CD14-positive monocyte (primary cell): ENCODE data around the gene CCDC8. TPM values are rescaled to one million over a fixed set of nuclear protein-coding genes. Genes with fewer than 3 reads are reported as not detected.

Experiments
- DNase-seq, 3 donors: peaks; one replicate each; pipeline ENCODE4 v3.0.0-alpha.2; 2011 to 2022
- H2AFZ ChIP-seq: 2 replicates; pipeline ENCODE4 v1.6.0; 2012; ENCODE audit warnings: mild to moderate bottlenecking, low read depth, low read length, inconsistent platforms; ENCODE audit not compliant: insufficient read depth, poor library complexity, severe bottlenecking
- H3K27ac ChIP-seq, 2 donors: 1 replicate in 1 of 2; 2 replicates in 1 of 2; pipeline ENCODE4 v1.5.1; 2012 to 2013; ENCODE audit warnings: low read length in 2 of 2, control low read depth in 1 of 2, inconsistent platforms in 1 of 2, low read depth in 1 of 2, mild to moderate bottlenecking in 1 of 2
- H3K27me3 ChIP-seq, 2 donors: one replicate each; pipeline versions ENCODE4 v1.6.0 to v1.6.1; 2011 to 2013; ENCODE audit warnings: low read length in 2 of 2; ENCODE audit not compliant: control insufficient read depth in 2 of 2, insufficient read depth in 2 of 2
- H3K36me3 ChIP-seq, 2 donors: replicated peaks in 1 of 2; 1 replicate in 1 of 2; 2 replicates in 1 of 2; pipeline versions ENCODE4 v1.5.1 to v1.6.1; 2012 to 2013; ENCODE audit warnings: low read length in 2 of 2, control low read depth in 1 of 2, inconsistent platforms in 1 of 2, mild to moderate bottlenecking in 1 of 2; ENCODE audit not compliant: insufficient read depth in 2 of 2, control insufficient read depth in 1 of 2
- H3K4me1 ChIP-seq, 2 donors: 1 replicate in 1 of 2; 2 replicates in 1 of 2; pipeline versions ENCODE4 v1.5.1 to v1.6.1; 2012 to 2013; ENCODE audit warnings: low read length in 2 of 2, control low read depth in 1 of 2, inconsistent platforms in 1 of 2, mild to moderate bottlenecking in 1 of 2, moderate library complexity in 1 of 2; ENCODE audit not compliant: insufficient read depth in 2 of 2, control insufficient read depth in 1 of 2
- H3K4me2 ChIP-seq: replicated peaks from 2 replicates; pipeline ENCODE3; 2012; ENCODE audit warnings: low read length, moderate library complexity, mild to moderate bottlenecking; ENCODE audit not compliant: poor library complexity, severe bottlenecking; ENCODE audit errors: extremely low read depth
- H3K4me3 ChIP-seq, 3 experiments: fragments of 200-600 bp in 1 of 3; sonication (generic) in 1 of 3; replicated peaks in 1 of 3; 1 replicate in 2 of 3; 2 replicates in 1 of 3; pipeline ENCODE4 v1.5.1; 2011 to 2013; ENCODE audit warnings: low read length in 3 of 3, mild to moderate bottlenecking in 3 of 3, control low read depth in 2 of 3, low read depth in 2 of 3, inconsistent platforms in 1 of 3, moderate library complexity in 1 of 3
- H3K79me2 ChIP-seq: 2 replicates; pipeline ENCODE4 v1.6.0; 2012; ENCODE audit warnings: mild to moderate bottlenecking, control low read depth, inconsistent platforms, low read length, moderate library complexity; ENCODE audit not compliant: insufficient read depth
- H3K9ac ChIP-seq: 2 replicates; pipeline ENCODE4 v1.6.0; 2017; ENCODE audit warnings: low read length, mild to moderate bottlenecking; ENCODE audit not compliant: insufficient read depth, poor library complexity, severe bottlenecking
- H3K9me3 ChIP-seq, 2 donors: replicated peaks in 1 of 2; 1 replicate in 1 of 2; 2 replicates in 1 of 2; pipeline versions ENCODE4 v1.5.1 to v1.6.1; 2012 to 2013; ENCODE audit warnings: low read length in 2 of 2, control low read depth in 1 of 2; ENCODE audit not compliant: control insufficient read depth in 1 of 2, insufficient read depth in 1 of 2
- H4K20me1 ChIP-seq: 2 replicates; pipeline ENCODE4 v1.6.0; 2012; ENCODE audit warnings: mild to moderate bottlenecking, low read length, control low read depth, moderate library complexity; ENCODE audit not compliant: insufficient read depth
- H3K27ac Mint-ChIP-seq, 7 donors: one replicate each; pipeline ENCODE4 v1.8.0; 2020; ENCODE audit warnings: mild to moderate bottlenecking in 7 of 7, mixed read lengths in 7 of 7, moderate library complexity in 6 of 7, inconsistent platforms in 2 of 7
- H3K27me3 Mint-ChIP-seq, 3 donors: one replicate each; pipeline ENCODE4 v1.8.0; 2021 to 2022; ENCODE audit warnings: low read depth in 3 of 3, mild to moderate bottlenecking in 3 of 3, mixed read lengths in 3 of 3, moderate library complexity in 3 of 3, inconsistent platforms in 1 of 3
- H3K36me3 Mint-ChIP-seq, 2 donors: one replicate each; pipeline ENCODE4 v1.8.0; 2020; ENCODE audit warnings: mixed read lengths in 2 of 2, inconsistent platforms in 1 of 2, mild to moderate bottlenecking in 1 of 2
- H3K4me1 Mint-ChIP-seq: one replicate; pipeline ENCODE4 v1.8.0; 2020; ENCODE audit warnings: mild to moderate bottlenecking, mixed read lengths
- H3K4me3 Mint-ChIP-seq, 2 donors: one replicate each; pipeline ENCODE4 v1.8.0; 2020; ENCODE audit warnings: mild to moderate bottlenecking in 2 of 2, mixed read lengths in 2 of 2, moderate library complexity in 1 of 2
- H3K9me3 Mint-ChIP-seq, 7 donors: one replicate each; pipeline ENCODE4 v1.8.0; 2020 to 2022; ENCODE audit warnings: mixed read lengths in 7 of 7, mild to moderate bottlenecking in 6 of 7, moderate library complexity in 6 of 7, inconsistent platforms in 2 of 7
- CTCF ChIP-seq: fragments of 200-600 bp; IDR thresholded peaks from one replicate; pipeline ENCODE4 v1.8.0; 2022; ENCODE audit warnings: antibody characterized with exemption, mild to moderate bottlenecking
- WGBS: methylation state at CpG from one replicate; pipeline ENCODE4 v1.1.5; 2013; ENCODE audit warnings: missing lambda C conversion rate; ENCODE audit not compliant: insufficient coverage; 5-methylcytosine and 5-hydroxymethylcytosine counted together
- intact Hi-C, 2 donors: fragments of 100-400 bp; cut with micrococcal nuclease; formaldehyde crosslinking; loops; one replicate each; pipeline versions ENCODE4 v1.15.0 to v1.15.1; 2023
- polyA plus RNA-seq, 3 donors: library from polyadenylated mRNA; depleted of rRNA in 1 of 3; unstranded in 2 of 3; stranded (reverse) in 1 of 3; fragments of 300-500 nt in 2 of 3; fragments of >200 nt in 1 of 3; fragmentation: Illumina TruSeq in 2 of 3; gene quantifications; 1 replicate in 2 of 3; 2 replicates in 1 of 3; pipeline ENCODE4 v1.2.3, GENCODE V29; 2012 to 2021

CCDC8 gene
- polyA plus RNA-seq, 3 donors, result not detected

DNA sequence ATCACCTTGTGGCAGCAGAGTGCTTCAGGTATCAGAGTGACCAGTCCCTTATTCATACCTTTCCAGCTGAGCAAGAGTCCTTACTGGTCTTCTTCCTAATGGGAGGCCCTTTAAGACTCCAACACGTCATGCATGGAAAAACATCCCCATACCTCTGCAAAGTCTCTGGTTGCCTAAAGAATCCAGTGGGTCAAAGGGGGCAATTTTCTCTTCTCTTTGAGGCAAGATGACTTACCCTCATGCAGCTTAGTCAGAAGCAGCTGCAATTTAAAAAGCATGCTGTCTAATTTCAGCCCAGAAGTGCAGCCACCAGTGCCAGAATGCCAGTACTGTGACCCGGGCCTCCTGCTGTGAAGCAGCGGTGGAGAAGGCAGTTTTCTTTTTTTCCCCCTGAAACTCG lies 47.8 kb downstream of the CCDC8 start:
- no peak for DNase-seq
- Histone ChIP-seq H3K4me2 (no peak overlapping the region), H4K20me1 (peaks cover 22% of the 10 kb centered on the region), H3K9me3 (no peaks in the 10 kb centered on the region), H2AFZ (no peak overlapping the region), H3K4me1 (no peaks in the 10 kb centered on the region), H3K27me3 (no peaks in the 10 kb centered on the region), H3K9ac (no peak overlapping the region), H3K4me3 (no peak overlapping the region), H3K27ac (no peak overlapping the region), H3K79me2 (peaks cover 28% of the 10 kb centered on the region), H3K36me3 (peaks cover 20 to 67% of the 10 kb centered on the region in 2 donors)
- TF ChIP-seq CTCF, result no peak
- WGBS, result 94% methylated on average over 2 of the region's 4 CpGs
- H3K9me3 Mint-ChIP-seq, result no peaks in the 10 kb centered on the region
- H3K36me3 Mint-ChIP-seq, result peaks cover 36 to 58% of the 10 kb centered on the region in 2 donors
- intact Hi-C loops, result no loop called here
- H3K4me3 Mint-ChIP-seq, result no peak overlapping the region
- no peak overlapping the region for H3K27ac Mint-ChIP-seq
- peaks cover 0 to 1% (median 0%) of the 10 kb centered on the region in 3 donors for H3K27me3 Mint-ChIP-seq
- no peaks in the 10 kb centered on the region for H3K4me1 Mint-ChIP-seq

DNA sequence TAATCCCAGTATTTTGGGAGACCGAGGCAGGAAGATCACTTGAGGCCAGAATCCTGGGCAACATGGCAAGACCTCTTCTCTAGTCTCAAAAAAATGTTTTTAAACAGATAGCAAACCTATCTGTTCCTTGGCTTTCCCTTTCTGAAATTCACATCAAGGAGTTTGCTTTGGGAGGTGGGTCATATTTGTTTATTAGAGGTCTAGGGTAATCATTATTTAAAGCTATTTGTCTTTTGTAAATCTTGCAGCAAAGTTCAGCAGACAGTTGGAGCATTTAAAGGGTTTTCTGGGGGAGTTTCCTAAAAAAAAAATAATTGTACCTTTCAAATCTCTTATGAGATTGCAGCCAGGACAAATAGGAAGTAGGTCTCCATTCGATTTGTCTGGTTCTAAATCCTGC lies 49.0 kb downstream of the CCDC8 start:
- no peak overlapping the region for H3K9ac ChIP-seq
- H3K27ac ChIP-seq, result no peak overlapping the region
- H4K20me1 ChIP-seq, result peaks cover 22% of the 10 kb centered on the region
- H3K4me3 ChIP-seq, result no peak overlapping the region
- no CpG with 5 or more reads among the region's 2 CpGs for WGBS
- no peak for TF ChIP-seq CTCF
- H3K4me2 ChIP-seq, result no peak overlapping the region
- no peaks in the 10 kb centered on the region for H3K4me1 ChIP-seq
- peaks cover 36 to 60% of the 10 kb centered on the region in 2 donors for H3K36me3 Mint-ChIP-seq
- H3K27ac Mint-ChIP-seq, result peak overlapping the region in 1 of 7 donors; percentile 26
- H3K79me2 ChIP-seq, result peaks cover 27% of the 10 kb centered on the region
- no peak for DNase-seq
- H2AFZ ChIP-seq, result no peak overlapping the region
- peaks cover 20 to 63% of the 10 kb centered on the region in 2 donors for H3K36me3 ChIP-seq
- peaks cover 0 to 1% (median 0%) of the 10 kb centered on the region in 3 donors for H3K27me3 Mint-ChIP-seq
- H3K4me3 Mint-ChIP-seq, result no peak overlapping the region
- no peaks in the 10 kb centered on the region for H3K9me3 ChIP-seq
- no peaks in the 10 kb centered on the region for H3K4me1 Mint-ChIP-seq
- H3K9me3 Mint-ChIP-seq, result no peaks in the 10 kb centered on the region
- intact Hi-C loops, result no loop called here
- H3K27me3 ChIP-seq, result no peaks in the 10 kb centered on the region
